GM19099 (cell line): ENCODE results near the gene DOK3.

Experiments
- POLR2A ChIP-seq: IDR thresholded peaks from 3 replicates; pipeline ENCODE4 v1.6.1; 2011; ENCODE audit warnings: low read depth; ENCODE audit not compliant: insufficient read length; ENCODE audit errors: extremely low read depth

DOK3 gene

DNA sequence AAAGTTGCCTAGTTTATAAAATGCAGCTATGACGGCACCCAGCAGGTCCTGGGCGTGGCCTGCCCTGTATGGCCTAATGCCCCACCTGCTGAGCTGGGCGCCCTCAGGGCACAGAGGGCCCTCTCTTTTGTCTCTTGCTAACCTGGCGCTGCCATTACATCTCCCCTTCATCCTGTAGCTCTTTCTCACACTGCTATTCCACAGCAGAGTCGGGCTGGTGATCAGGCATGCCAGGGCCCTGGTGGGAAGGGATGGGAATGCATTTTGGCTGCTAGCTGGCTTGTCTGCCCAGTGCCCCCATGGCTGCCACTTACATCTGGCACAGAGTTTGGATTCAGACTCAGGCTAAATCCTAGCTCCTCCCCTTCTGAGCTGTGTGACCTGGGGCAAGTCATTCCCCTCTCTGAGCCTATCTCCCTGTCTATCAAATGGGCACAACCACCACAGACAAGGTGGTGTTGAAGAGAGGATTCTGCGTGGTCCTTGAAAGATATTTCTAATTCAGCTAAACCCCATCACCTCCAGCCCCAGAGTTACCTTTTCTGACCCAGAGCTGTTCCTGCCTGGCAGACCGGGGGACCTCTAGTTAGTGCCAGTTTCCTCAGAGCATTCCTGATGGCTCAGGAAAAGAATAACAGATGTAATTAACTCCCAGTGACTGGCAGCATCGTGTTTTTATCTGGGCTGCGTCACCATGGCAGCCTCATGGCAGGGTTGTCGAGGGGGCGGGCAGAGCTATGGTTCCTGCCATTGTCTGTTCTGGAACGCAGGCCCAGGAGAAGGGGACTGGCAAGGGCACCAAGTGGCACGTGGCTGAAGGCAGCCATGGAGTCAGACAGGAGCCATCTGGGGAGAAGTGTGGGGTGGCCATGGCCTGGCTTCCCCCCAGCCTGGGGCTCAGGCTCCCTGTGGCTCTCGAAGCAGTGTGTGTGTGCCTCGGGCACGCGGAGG is 56.7 kb downstream of the DOK3 start:
- TF ChIP-seq POLR2A: no peak
